GM21367 (cell line): ENCODE results near the gene ZSCAN10.
"Not testable (repeated sequence)": the region's sequence is repeated elsewhere in the genome, so short reads cannot be mapped to it uniquely, and the experiment has no call there.

Experiments used
- ATAC-seq: cut with Tn5 transposase; IDR thresholded peaks from one replicate; pipeline ENCODE4 v1.9.1; 2021; ENCODE audit not compliant: unreplicated experiment

ZSCAN10 gene

DNA sequence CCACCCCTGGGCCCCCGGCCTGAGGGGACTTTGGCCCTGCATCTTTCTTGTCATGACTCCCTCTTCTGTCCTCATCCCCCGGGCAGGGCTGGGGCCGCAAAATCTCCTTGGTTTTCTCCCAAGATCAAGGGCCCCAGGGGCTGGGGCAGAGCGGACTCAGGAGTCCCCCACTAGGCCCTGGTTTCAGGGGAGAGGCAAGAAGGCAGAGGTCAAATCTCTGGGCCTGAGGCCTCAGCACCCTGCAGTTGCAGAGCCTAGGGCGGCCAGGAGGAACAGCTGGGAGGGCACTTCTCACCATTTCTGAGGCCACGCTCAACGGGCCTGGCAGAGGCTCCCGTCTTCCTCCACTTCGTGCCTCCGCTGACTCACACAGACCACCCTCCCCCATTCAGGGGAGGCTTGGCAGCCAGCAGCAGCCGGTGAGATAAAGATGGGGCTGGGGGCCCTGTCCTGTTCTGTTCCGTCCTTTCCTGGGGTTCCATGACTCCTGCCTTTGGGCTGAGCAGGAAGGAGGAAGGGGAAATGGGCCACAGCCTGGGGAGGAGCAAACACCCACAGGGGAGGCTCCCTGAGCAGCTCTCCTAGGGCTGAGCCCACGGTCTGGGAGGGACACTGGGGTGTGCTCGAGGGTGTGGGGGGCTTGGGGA lies 12.4 kb downstream of the ZSCAN10 start:
- no peak for ATAC-seq

- ATAC-seq = no peak
Measured at GRCh38 chr16:3085868-3086595, 13.1 kb downstream of the ZSCAN10 start.

DNA sequence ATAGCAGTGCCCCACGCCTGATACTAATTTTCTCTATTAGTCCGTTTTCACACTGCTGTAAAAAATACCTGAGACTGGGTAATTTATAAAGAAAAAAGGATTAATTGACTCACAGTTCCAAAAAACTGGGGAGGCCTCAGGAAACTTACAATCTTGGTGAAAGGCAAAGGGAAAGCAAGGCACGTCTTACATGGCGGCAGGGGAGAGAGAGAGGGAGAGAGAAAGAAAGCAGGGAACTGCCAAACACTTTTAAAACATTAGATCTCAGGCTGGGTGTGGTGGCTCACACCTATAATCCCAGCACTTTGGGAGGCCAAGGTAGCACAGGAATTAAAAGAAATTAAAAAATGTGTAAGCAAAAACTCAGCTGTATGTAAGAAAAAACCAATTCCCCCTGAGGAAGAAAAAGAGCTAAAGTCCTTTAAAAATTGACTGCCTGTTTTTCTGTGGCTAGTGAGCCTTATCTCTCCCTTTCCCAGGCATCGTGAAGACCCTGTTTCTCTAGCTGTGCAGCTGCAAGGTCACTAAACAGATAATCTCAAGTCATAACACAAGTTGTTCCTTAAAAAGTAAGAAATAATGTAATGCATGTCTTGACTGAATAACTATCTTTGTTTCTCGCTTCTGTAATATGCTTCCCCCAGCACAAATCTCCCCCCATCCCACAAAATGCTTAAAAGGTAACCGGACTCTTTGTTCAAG lies 14.0 kb downstream of the ZSCAN10 start:
- no peak for ATAC-seq

GRCh38 chr16:3084491-3084890 lies 14.6 kb downstream of the ZSCAN10 start:
- ATAC-seq = no peak

- ATAC-seq = not testable (repeated sequence)
Measured at GRCh38 chr16:3083408-3083807, 15.7 kb downstream of the ZSCAN10 start.

DNA sequence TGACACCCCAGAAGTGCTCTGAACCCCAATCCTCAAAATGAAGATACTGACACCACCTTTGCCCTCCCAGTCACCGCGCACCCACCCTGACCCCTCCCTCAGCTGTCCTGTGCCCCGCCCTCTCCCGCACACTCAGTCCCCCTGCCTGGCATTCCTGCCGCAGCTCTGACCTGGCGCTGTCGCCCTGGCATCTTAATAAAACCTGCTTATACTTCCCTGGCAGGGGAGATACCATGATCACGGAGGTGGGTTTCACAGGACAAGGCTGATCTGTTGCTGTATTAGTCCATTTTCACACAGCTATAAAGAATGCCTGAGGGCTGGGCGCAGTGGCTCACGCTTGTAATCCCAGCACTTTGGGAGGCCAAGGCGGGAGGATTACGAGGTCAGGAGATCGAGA lies 17.1 kb downstream of the ZSCAN10 start:
- ATAC-seq = not testable (repeated sequence)

- ATAC-seq = no peak
Measured at GRCh38 chr16:3080024-3080423, 19.1 kb downstream of the ZSCAN10 start.

GRCh38 chr16:3076577-3076976 lies 22.5 kb downstream of the ZSCAN10 start:
- no peak for ATAC-seq

GRCh38 chr16:3075946-3076345 lies 23.1 kb downstream of the ZSCAN10 start:
- not testable (repeated sequence) for ATAC-seq

- ATAC-seq = no peak
Measured at GRCh38 chr16:3075523-3075915, 23.6 kb downstream of the ZSCAN10 start.

DNA sequence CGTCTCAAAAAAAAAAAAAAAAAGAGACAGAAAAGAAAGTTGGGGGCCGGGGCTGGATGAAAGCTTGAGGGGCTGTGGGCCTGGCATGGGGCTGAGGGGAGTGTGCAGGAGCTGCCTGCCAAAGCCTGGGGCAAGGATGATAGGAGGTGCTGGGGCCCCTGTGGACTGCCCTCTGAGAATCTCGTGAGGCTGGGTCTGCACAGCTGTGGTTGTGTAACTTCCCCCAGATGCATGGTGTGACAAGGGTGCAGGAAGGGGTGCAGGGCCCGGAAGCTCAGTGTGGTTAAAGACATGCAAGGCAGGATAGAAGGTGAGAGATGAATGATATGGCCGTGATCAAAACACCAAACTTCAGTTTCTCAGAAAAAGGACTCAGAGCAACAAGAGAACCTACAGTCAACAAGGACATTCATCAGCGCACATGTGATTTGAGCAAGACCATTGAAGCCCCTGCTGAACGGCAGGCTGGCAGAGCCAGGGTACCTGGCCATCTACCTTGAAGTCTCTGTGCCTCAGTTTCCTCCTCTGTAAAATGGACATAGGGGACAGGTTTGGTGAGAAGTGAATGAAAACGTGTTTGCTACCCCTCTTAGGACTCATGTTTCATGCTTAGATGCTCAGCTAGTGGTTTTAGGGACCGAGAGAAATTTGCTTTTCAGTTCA lies 24.1 kb downstream of the ZSCAN10 start:
- ATAC-seq = peak; percentile 49

- ATAC-seq = no peak
Measured at GRCh38 chr16:3073448-3073847, 25.6 kb downstream of the ZSCAN10 start.

DNA sequence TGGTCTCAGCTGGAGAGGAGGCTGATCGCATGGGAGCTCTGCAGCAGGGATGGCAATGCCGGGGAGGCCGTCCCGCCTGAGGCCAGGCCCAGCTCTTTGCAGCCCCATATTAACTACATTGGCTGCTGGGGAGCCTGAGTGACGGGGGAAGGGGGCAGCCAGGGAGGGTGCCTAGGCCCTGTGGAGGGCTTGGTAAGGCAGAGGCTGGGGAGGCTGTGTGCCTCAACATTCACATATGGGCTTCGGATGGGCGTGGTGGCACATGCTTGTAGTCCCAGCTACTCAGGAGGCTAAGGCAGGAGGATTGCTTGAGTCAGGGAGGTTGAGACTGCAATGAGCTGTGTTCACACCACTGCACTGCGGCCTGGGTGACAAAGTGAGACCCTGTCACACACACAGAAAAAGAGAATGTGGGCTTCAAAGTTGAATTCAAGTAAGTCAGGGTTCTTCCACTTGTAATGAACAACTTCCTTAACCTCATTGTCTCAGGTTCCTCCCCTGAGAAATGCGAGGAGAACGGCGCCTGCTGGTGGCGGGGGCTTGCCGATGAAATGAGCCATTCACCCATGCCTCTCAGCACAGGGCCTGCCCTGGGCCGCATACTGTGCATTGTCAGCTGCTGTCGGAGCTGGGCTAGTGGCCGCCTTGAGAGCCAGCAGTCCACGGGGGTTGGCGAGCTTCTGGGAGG lies 26.4 kb downstream of the ZSCAN10 start:
- ATAC-seq = not testable (repeated sequence)

DNA sequence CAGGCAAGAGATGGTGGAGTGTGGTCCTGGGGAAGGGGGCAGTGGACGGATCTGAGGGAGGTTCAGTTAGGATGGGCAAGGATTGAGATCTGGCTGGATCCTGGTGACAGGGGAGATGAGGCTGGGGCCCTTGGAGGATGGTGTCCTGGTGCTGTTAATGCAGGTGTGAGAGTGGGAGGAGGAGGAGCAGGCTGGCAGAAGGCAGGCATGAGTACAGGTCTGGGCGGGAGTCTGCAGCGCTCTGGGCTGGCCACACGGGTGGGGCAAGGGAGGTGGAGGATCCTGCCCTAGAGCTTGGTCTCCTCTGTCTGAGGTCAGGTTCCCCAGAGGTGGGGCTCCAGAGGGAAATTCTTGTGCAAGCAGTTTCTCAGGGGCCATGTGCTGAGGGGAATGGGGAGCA lies 26.9 kb downstream of the ZSCAN10 start:
- not testable (repeated sequence) for ATAC-seq

DNA sequence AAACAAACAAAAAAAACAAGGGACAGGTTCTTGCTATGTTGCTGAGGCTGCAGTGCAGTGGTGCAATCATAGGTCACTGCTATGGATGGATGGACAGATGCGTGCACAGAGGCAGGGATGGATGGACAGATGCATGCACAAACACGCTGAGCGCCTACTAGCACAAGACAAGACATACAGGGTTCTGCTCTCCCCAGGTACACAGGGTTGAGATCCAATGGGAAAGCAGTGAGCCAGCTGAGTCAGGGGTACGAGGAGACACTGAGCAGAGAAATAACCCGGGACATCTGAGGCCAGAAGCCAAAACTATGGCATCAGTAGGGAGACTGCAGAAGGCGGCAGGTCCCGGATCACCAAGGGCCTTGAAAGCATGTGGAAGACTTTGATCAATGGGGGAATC lies 27.4 kb downstream of the ZSCAN10 start:
- no peak for ATAC-seq

DNA sequence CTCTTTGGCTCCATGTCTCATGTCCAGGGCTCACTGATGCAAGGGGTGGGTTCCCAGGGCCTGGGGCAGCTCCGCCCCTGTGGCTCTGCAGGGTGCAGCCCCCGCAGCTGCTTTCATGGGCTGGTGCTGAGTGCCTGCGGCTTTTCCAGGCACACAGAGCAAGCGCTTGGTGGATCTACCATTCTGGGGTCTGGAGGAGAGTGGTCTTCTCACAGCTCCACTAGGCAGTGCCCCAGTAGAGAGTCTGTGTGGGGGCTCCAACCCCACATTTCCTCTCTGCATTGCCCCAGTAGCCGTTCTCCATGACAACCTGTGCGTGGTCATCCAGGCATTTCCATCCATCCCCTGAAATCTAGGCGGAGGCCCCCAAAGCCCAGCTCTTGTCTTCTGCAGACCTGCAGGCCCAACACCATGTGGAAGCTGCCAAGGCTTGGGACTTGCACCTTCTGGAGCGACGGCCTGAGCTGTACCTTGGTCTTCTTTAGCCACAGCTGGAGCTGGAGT lies 28.4 kb downstream of the ZSCAN10 start:
- ATAC-seq = no peak

GRCh38 chr16:3069146-3069545 lies 29.9 kb downstream of the ZSCAN10 start:
- not testable (repeated sequence) for ATAC-seq

- ATAC-seq = no peak
Measured at GRCh38 chr16:3068487-3068886, 30.6 kb downstream of the ZSCAN10 start.

- ATAC-seq = no peak
Measured at GRCh38 chr16:3066440-3066748, 32.7 kb downstream of the ZSCAN10 start.

DNA sequence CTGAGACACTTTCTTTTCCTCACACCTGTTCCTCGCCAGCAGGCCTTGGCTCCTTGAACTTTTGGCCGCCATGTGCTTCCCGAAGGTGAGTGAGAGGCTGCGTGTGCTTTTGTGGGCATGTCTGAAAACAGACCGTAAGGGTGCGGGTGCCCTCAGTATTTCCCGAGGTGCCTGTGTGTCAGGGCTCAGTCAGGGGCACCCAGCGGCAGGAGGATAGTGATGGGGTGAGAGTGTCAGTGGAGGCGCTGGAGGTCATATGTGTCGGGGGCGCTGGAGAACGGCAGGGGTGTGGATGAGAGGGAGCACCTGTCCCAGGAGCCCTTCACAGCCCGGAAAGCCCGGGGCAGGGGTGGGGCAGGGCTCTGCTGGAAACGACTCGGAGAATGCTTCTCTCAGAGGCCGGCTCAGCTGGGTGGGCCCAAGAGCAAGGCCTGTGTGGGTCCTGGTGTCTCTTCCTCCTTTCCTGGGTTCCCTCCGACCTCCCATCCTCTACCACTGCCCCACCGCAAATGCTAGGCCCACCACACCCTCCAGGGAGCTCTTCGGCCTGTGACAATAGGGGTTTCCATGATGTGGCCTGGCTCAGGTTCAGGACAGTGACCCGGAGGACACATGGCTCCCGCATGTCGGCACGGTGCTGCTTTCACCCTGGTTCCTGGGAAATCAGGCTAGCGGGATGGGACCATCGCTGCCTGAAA lies 33.2 kb downstream of the ZSCAN10 start:
- no peak for ATAC-seq
